ENCODE data around the gene GPR146.
"Not testable (repeated sequence)": the region's sequence is repeated elsewhere in the genome, so short reads cannot be mapped to it uniquely, and the experiment has no call there.

- not testable (repeated sequence) for TF ChIP-seq MAX (IDR thresholded peaks at IDR 0.05); CTCF (IDR thresholded peaks at IDR 0.05; ENCODE audit: control extremely low read depth in 1 of 3, insufficient read depth in 1 of 3, low read depth in 1 of 3, low read length in 3 of 3); USF2 (IDR thresholded peaks at IDR 0.05; ENCODE audit: low read length); ZNF274 (IDR thresholded peaks at IDR 0.05; ENCODE audit: borderline replicate concordance, extremely low read depth, low read length); EZH2 (IDR thresholded peaks at IDR 0.05; ENCODE audit: low read depth, low read length, severe bottlenecking)
These were observed 8.0 kb upstream of the GPR146 start for GRCh38 chr7:1036164-1036928.

All from H1 (cell line).